ENCODE measurements around the gene NEAT1. TPM values are rescaled to one million over a fixed set of nuclear protein-coding genes. Genes with fewer than 3 reads are reported as not detected.

NEAT1 gene
- total and polyA plus RNA-seq, 9 of the 15 experiments (the other 6 are each of a cell fraction or from before 2014, with no cell fraction given), result 20.1 to 389 (median 62.8) TPM

DNA sequence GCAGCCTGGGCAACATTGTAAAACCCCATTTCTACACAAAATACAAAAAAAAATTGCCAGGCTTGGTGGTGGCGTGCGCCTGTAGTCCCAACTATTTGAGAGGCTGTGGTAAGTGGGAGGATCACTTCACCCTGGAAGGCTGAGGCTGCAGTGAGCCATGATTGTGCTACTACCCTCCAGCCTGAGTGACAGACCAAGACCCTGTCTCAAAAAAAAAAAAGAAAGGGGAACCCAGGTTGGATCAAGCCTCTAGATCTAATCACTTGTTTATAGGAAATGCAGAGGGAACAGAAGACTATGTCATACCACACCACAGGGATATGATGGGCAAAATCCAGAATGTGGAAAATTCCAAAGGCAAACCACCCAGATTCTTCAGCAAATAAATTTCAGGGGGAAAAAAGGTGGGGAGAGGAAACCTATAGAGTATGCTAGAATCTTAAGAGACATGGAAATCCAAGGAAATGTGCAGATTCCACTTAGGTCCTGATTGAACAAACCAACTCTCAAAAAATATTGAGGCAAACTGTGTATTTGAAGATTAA is 59.8 kb downstream of the NEAT1 start:
- CTCF ChIA-PET (ENCODE audit: low intra/inter-chr PET ratio), result no interaction called here
- ATAC-seq, result no peak
- H3K4me1 ChIP-seq (replicated peaks in 1 of 2; ENCODE audit: control insufficient read depth in 2 of 2, insufficient read depth in 2 of 2, low read length in 2 of 2), result peaks cover 43 to 49% of the 10 kb centered on the region in 2 experiments
- BruUV-seq (replicated peaks), result no TSS peak
- no peak overlapping the region for H3K4me3 ChIP-seq
- no peaks in the 10 kb centered on the region for H3K27me3 ChIP-seq (ENCODE audit: control insufficient read depth in 2 of 2, insufficient read depth in 2 of 2, low read length in 2 of 2)
- no peaks in the 10 kb centered on the region for H4K20me1 ChIP-seq (replicated peaks; ENCODE audit: control insufficient read depth, insufficient read depth, low read length)
- H3K36me3 ChIP-seq (ENCODE audit: control insufficient read depth, insufficient read depth, low read length), result no peaks in the 10 kb centered on the region
- H3K4me2 ChIP-seq (ENCODE audit: insufficient read depth, low read length), result no peak overlapping the region
- no peak overlapping the region for H3K9ac ChIP-seq (ENCODE audit: insufficient read depth in 1 of 2, low read depth in 2 of 2, low read length in 2 of 2)
- peak overlapping the region; percentile 16; the same call in 1 of the 3 replicates for H3K27ac ChIP-seq (ENCODE audit: extremely low read depth, low read depth, low read length)
- TF ChIP-seq SPI1 (IDR thresholded peaks at IDR 0.05; ENCODE audit: borderline replicate concordance, low read depth, low read length) (peak; percentile 40; the same call in 1 of the 2 replicates), SMARCE1 (IDR thresholded peaks at IDR 0.05) (peak; percentile 17; the same call in 1 of the 2 replicates), PKNOX1 (IDR thresholded peaks at IDR 0.05) (peak; percentile 88), ZNF384 (IDR thresholded peaks at IDR 0.05; ENCODE audit: low read depth, low read length) (peak; percentile 62; the same call in 1 of the 2 replicates), SMARCA4 (IDR thresholded peaks at IDR 0.05) (0 out of 2 replicates have a peak, but pooled peaks have one; percentile 11)
- TF ChIP-seq, protein P1, sequence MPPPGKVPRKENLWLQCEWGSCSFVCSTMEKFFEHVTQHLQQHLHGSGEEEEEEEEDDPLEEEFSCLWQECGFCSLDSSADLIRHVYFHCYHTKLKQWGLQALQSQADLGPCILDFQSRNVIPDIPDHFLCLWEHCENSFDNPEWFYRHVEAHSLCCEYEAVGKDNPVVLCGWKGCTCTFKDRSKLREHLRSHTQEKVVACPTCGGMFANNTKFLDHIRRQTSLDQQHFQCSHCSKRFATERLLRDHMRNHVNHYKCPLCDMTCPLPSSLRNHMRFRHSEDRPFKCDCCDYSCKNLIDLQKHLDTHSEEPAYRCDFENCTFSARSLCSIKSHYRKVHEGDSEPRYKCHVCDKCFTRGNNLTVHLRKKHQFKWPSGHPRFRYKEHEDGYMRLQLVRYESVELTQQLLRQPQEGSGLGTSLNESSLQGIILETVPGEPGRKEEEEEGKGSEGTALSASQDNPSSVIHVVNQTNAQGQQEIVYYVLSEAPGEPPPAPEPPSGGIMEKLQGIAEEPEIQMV (tag; conservative IDR thresholded peaks at IDR 0.05; ENCODE audit: low read depth), result no peak
- no peak for FAIRE-seq
- H3K9me3 ChIP-seq (replicated peaks; ENCODE audit: control insufficient read depth, insufficient read depth, low read depth, low read length), result no peaks in the 10 kb centered on the region
- no peak overlapping the region for H2AFZ ChIP-seq (ENCODE audit: low read depth, low read length)
- intact Hi-C loops (cut with micrococcal nuclease), result no loop called here
- POLR2A ChIA-PET, result interaction anchor here (1.5 to 26.0 kb wide), 4 partner anchors 10 to 62 kb away, joined by 6 to 2118 read pairs (median 707); partner anchors contain the start of genes MALAT1 and NEAT1
- H3K79me2 ChIP-seq (ENCODE audit: control insufficient read depth, insufficient read depth, low read length), result peaks cover 33% of the 10 kb centered on the region
- no peak for DNase-seq (ENCODE audit: extremely low read depth in 1 of 4, low spot score in 3 of 4)
- 100% methylated on average over 2 of the region's 2 CpGs for WGBS (ENCODE audit: insufficient coverage, low coverage, missing lambda C conversion rate)
- no peaks in the 10 kb centered on the region for H3K9me1 ChIP-seq (ENCODE audit: control insufficient read depth, insufficient read depth, low read length)
- in situ Hi-C loops (cut with MboI), result no loop called here

Data from K562 (cell line).